HG03097 (cell line): Measurements from ENCODE around the gene LMBR1.
"Not testable (repeated sequence)": the region's sequence is repeated elsewhere in the genome, so short reads cannot be mapped to it uniquely, and the experiment has no call there.

ENCODE experiments used
- ATAC-seq: cut with Tn5 transposase; IDR thresholded peaks from one replicate; pipeline ENCODE4 v1.9.1; 2021; ENCODE audit not compliant: unreplicated experiment, low FRiP score

The LMBR1 gene, protein sequence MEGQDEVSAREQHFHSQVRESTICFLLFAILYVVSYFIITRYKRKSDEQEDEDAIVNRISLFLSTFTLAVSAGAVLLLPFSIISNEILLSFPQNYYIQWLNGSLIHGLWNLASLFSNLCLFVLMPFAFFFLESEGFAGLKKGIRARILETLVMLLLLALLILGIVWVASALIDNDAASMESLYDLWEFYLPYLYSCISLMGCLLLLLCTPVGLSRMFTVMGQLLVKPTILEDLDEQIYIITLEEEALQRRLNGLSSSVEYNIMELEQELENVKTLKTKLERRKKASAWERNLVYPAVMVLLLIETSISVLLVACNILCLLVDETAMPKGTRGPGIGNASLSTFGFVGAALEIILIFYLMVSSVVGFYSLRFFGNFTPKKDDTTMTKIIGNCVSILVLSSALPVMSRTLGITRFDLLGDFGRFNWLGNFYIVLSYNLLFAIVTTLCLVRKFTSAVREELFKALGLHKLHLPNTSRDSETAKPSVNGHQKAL

DNA sequence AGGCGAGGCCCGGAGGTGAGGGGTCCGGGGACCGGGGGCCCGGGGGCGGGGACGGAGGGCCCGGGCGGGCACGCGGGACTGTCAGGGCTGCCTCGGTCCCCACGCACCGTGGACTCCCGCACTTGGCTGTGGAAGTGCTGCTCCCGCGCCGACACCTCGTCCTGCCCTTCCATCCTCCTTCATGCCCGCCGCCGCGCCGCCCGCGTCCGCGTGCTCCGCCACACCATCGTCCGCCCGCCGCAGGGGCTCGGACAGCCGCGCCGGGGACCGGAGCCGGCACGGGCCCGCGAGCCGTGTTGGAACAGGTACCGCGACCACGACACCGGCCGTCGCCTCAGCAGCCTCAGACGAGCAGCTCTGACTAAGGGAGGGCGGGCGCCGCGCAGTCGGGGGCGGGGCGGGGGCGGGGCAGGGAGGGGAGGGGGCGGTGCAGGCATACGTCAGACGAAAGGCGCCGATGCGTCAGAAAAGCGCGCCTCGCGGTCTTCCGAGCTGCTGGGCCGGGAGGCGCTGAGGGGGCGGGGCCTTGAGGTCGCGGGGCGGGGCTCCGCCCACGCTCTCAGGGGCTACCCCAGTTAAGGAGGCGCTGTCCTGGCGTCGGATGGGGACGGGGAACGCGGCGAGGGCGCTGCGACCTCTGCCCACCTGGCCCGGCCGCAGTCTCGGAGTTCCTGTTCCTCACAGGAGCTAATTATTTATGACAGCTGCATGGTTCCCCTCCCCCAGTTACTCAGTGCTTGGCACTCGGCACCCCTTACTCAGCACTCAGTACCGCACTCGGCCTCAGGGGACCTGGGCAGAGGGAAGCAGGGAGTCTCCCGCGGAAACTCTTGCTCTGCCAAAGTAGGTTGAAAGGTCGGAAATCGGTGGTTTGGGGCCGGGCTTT, at the start of gene LMBR1:
LMBR1 (minus strand) TSS at position 363 of the 886 bp plus-strand sequence; CDS start at position 173, 190 bp downstream.
- peak; percentile 65 for ATAC-seq

DNA sequence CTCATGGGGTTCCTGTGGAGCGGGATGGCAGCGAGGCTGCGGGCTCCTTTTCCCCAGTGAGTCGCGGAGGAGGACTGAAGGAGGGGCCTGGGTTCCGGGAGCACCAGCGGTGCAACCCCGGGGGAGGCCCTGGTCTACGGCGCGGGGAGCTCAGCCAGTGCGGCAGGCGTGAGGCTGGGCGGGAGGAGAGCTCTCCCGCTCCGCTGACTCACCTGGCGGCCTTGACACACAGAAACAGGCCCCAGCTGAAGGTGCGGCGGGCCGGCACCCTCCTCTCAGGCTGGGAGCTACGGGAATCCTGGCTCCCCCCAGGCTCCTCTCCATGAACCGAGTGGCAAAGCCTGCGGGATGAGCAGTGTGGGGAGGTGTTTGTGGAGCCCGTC, 49.7 kb upstream of the LMBR1 start:
- no peak for ATAC-seq

DNA sequence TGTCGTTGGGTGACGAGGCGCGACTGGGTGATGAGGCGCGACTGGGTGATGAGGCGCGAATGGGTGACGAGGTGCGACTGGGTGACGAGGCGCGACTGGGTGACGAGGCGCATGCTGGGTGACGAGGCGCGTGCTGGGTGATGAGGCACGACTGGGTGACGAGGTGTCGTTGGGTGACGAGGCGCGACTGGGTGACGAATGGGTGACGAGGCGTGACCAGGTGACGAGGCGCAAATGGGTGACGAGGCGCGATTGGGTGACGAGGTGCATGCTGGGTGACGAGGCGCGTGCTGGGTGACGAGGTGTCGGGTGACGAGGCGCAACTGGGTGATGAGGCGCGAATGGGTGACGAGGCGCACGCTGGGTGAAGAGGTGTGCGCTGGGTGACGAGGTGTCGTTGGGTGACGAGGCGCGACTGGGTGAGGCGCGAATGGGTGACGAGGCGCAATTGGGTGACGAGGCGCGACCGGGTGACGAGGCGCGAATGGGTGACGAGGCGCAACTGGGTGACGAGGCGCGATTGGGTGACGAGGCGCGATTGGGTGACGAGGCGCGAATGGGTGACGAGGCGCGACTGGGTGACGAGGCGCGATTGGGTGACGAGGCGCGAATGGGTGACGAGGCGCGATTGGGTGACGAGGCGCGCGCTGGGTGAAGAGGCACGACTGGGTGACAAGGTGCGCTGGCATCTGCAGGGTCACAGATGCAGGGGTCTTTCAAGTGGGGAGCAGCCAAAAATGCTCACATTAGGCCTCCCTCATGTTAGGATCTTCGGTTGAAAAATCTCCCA, 48.6 kb upstream of the LMBR1 start:
- ATAC-seq = no peak

GRCh38 chr7:156940421-156941122, 47.6 kb upstream of the LMBR1 start:
- ATAC-seq = no peak

DNA sequence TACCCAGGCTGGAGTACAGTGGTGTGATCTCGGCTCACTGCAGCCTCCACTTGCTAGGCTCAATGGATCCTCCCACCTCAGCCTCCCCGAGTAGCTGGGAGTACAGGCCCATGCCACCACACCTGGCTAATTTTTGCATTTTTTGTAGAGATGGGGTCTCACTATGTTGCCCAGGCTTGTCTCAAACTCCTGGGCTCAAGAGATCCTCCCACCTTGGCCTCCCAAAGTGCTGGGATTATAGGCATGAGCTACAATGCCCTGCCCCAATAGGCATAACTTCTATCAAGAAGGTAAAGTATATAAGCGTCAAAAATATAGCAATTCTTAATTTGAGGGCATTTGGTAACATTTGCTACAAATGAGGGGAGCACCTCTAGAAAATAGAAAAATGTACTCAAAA, 43.8 kb upstream of the LMBR1 start:
- not testable (repeated sequence) for ATAC-seq

DNA sequence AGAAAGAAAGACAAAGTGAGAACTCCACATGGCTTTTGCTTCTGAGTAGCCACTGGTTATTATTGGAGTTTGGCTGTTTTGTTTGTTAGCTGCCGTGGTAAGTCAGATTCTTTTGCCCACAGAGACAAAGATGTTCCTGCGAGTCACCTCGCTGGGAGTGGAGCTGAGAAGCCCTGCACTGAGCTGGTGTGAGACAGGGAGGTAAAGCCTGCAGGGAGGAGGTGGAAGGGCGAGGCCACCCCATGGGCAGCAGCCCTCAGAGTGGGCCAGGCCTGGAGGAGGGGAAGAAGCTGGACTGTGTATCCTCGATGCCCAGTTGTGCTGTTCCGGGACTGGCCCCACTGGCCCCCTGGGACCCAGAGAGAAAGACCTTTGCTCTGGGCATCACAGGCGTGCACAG, 42.3 kb upstream of the LMBR1 start:
- no peak for ATAC-seq

GRCh38 chr7:156932006-156932405, 39.0 kb upstream of the LMBR1 start:
- no peak for ATAC-seq

GRCh38 chr7:156929789-156930539, 37.0 kb upstream of the LMBR1 start:
- no peak for ATAC-seq

DNA sequence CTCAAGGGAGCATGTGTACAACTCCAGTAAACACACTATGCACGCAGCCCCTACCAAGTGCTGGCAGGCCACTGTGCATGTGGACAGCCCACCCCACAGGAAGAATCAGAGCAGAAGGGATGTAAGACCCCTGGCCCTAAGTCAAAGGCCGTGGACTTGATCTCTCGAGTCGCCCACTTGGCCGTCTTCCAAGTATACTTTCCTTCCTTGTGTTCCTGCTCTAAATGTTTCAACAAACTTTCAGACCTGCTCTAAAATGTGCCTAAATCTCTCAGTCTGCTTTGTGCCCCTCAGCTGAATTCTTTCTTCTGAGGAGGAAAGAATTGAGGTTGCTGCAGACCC, 35.4 kb upstream of the LMBR1 start:
- no peak for ATAC-seq

DNA sequence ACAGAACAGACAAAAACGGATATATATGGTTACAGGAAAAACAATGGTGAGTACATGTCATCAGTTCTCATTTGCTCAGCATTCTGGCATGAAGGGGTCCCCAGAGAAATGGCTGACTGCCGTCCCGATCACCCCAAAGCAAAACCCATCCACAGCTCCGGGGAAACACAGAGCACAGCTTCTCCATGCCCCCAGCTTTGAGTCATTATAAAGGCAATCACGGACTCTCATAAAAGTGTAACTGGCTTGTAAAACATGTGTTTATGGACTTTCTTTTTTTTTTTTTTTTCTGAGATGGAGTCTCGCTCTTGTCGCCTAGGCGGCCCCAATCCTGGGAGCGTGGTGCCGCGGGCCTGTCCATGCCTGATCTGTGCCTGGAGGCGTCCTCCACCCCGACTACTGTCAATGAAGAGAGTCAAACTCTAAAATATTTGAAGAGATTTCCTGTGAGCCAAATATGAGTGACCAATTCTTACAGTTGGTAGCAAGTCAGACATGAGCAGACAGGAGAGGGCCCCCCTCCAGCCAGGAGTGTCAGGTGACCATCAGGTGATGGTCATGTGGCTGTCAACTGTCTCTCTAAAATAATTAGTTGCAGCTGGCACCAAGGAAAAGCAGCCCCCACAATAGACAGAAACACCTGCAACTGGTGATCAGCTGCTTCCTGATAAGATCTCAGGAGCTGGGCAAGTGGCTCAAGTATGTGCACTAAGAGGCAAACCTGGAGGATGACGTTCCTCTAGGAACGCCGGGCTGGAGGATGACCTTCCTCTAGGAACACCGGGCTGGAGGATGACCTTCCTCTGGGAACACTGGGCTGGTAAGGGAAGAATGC, 34.8 kb upstream of the LMBR1 start:
- ATAC-seq = no peak

- ATAC-seq = not testable (repeated sequence)
These were observed 32.8 kb upstream of the LMBR1 start for GRCh38 chr7:156925821-156926220.

DNA sequence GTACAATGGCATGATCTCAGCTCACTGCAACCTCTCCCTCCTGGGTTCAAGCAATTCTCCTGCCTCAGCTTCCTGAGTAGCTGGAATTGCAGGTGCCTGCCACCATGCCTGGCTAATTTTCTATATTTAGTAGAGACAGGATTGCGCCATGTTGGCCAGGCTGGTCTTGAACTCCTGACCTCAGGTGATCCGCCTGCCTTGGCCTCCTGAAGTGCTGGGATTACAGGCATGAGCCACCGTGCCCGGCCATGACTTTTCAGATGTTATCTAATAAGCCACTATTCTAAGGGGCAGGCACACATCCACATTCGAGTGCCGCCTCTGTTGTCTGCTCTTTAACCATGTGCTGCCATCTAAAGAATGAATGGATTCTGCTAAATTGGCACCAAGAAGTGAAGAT, 29.3 kb upstream of the LMBR1 start:
- ATAC-seq = not testable (repeated sequence)

- ATAC-seq = not testable (repeated sequence)
These were observed 27.7 kb upstream of the LMBR1 start for GRCh38 chr7:156920487-156921373.

GRCh38 chr7:156920076-156920475, 27.1 kb upstream of the LMBR1 start:
- ATAC-seq = no peak

- ATAC-seq = no peak
These were observed 26.2 kb upstream of the LMBR1 start for GRCh38 chr7:156919132-156919713.

DNA sequence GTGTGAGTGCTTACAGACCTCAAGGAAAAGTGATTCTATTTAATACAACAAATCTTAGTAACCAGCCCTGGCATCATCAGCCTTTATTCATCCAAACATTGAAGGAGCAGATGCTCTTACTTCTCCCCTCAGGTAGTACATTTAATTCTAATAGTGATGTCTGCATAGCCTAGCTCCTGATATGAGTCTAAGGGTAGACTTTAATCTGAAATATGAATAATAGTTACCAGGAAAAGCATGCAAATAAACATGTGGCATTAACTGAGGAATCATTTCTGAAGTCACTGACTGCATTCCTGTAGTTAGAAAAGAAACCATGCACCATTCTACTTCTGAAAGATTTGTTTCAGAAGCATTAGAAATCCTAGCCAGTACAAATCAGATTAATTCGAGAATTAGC, 25.7 kb upstream of the LMBR1 start:
- ATAC-seq = peak; percentile 40

- ATAC-seq = not testable (repeated sequence)
These were observed 16.7 kb upstream of the LMBR1 start for GRCh38 chr7:156909574-156910252.
